ENCODE results near the gene HOXA13.

HOXA13 gene

GRCh38 chr7:27210441-27211083 lies 10.7 kb upstream of the HOXA13 start:
- H3K27me3 Mint-ChIP-seq (ENCODE audit: low read depth), result peaks cover 100% of the 10 kb centered on the region
- no peaks in the 10 kb centered on the region for H3K36me3 Mint-ChIP-seq (ENCODE audit: low read depth)
- peaks cover 4% of the 10 kb centered on the region for H3K9me3 Mint-ChIP-seq
- H3K27ac Mint-ChIP-seq, result peak overlapping the region in 1 of 3 experiments; percentile 27
- peaks cover 5% of the 10 kb centered on the region for H3K4me1 Mint-ChIP-seq
- TF ChIP-seq, protein P1, sequence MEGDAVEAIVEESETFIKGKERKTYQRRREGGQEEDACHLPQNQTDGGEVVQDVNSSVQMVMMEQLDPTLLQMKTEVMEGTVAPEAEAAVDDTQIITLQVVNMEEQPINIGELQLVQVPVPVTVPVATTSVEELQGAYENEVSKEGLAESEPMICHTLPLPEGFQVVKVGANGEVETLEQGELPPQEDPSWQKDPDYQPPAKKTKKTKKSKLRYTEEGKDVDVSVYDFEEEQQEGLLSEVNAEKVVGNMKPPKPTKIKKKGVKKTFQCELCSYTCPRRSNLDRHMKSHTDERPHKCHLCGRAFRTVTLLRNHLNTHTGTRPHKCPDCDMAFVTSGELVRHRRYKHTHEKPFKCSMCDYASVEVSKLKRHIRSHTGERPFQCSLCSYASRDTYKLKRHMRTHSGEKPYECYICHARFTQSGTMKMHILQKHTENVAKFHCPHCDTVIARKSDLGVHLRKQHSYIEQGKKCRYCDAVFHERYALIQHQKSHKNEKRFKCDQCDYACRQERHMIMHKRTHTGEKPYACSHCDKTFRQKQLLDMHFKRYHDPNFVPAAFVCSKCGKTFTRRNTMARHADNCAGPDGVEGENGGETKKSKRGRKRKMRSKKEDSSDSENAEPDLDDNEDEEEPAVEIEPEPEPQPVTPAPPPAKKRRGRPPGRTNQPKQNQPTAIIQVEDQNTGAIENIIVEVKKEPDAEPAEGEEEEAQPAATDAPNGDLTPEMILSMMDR (IDR thresholded peaks at IDR 0.05; ENCODE audit: unreplicated experiment in 3 of 3), result peak; percentile 84 to 87 (median 84)
- peak overlapping the region in 2 of 3 experiments; percentile 56 to 61 for H3K4me3 Mint-ChIP-seq

GRCh38 chr7:27209933-27210440 lies 10.1 kb upstream of the HOXA13 start:
- Mint-ChIP-seq H3K4me3 (peak overlapping the region in 2 of 3 experiments; percentile 56 to 61), H3K27ac (no peak overlapping the region), H3K27me3 (ENCODE audit: low read depth) (peaks cover 100% of the 10 kb centered on the region), H3K4me1 (peaks cover 8% of the 10 kb centered on the region), H3K36me3 (ENCODE audit: low read depth) (no peaks in the 10 kb centered on the region), H3K9me3 (peaks cover 4% of the 10 kb centered on the region)
- TF ChIP-seq, protein P1 (IDR thresholded peaks at IDR 0.05; ENCODE audit: unreplicated experiment in 3 of 3), result no peak

- TF ChIP-seq, protein P1 (IDR thresholded peaks at IDR 0.05; ENCODE audit: unreplicated experiment in 3 of 3), result no peak
- Mint-ChIP-seq H3K9me3 (peaks cover 4% of the 10 kb centered on the region), H3K27me3 (ENCODE audit: low read depth) (peaks cover 100% of the 10 kb centered on the region), H3K4me3 (no peak overlapping the region), H3K4me1 (peaks cover 15% of the 10 kb centered on the region), H3K36me3 (ENCODE audit: low read depth) (no peaks in the 10 kb centered on the region), H3K27ac (no peak overlapping the region)
Observed at GRCh38 chr7:27208998-27209397, 9.1 kb upstream of the HOXA13 start.

DNA sequence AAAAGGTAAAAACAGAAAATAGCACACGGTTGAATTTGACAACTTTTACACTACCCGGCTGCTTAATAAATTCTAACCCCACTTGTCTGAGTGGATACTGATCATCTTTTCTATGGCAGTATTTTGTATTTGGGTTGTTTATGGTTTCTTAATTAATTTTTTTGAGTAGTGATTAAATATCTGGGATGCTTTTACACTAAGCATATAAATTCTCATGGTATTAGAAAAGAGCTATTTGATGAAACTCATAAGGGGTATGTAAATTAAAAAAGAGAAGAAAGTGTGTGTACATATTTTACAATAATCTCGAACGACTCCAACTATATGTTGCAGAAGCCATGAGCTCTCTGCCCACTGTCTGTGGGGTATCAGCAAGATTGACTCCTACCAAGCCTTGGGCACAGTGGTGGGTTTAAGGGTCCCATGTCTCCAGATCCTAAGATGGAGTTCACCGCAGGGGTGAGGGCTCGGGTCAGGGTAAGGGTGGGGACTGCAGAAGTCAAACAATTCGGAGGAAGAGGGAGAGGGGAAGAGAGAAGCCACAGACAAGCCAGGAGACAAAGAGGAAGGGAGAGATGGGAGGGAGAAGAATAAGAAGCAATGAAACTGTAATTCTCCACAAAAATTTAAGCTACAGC lies 7.6 kb upstream of the HOXA13 start:
- Mint-ChIP-seq H3K4me3 (no peak overlapping the region), H3K4me1 (peaks cover 18% of the 10 kb centered on the region), H3K27ac (no peak overlapping the region), H3K9me3 (peaks cover 4% of the 10 kb centered on the region), H3K36me3 (ENCODE audit: low read depth) (no peaks in the 10 kb centered on the region), H3K27me3 (ENCODE audit: low read depth) (peaks cover 100% of the 10 kb centered on the region)
- TF ChIP-seq, protein P1 (IDR thresholded peaks at IDR 0.05; ENCODE audit: unreplicated experiment in 3 of 3), result no peak

DNA sequence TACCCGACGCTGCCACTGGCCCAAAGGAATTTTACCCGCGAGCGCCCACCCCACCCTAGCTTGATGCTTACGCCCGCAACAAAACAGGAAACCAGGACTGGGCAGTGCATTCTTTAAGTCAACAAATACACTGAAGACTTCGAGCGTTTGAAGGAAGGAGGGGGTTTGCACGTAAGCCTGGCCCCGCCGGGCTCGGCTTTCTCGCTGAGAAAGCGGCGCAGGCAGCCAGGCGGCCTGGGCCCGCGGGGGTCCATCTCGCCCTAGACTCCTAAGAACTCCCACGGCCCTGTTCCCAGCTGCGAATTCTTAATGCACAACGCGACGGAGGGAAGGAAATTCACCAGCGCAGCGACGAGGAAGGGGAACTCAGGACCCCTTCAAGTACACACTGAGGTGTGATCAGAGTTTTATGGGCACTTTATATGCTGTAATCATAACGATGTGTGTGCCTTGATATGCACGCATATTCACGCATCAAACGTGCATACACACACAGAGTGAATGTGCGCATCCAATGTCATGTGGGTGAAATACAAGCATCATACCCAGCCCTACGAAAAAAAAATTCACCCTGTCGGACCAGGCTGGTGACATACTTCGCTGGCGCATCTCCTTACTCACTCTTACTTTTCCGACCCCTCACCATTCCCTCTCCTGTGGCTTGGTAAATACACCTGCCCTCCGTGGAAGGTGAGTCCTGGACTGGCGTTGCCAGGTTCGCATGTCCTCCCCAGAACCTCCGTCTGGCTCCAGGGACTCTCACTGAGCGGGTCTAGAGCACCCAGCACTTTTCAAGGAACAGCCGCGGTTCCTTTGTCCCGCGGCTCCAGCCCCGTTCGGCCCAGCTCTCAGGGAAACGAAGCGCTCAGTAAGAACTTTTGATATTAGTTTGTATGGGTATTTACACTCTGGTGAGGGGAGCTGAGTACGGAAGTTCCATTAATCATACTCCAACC lies 5.7 kb upstream of the HOXA13 start:
- peaks cover 100% of the 10 kb centered on the region for H3K27me3 Mint-ChIP-seq (ENCODE audit: low read depth)
- peak overlapping the region in 2 of 3 experiments; percentile 61 to 69 for H3K4me3 Mint-ChIP-seq
- H3K9me3 Mint-ChIP-seq, result peaks cover 4% of the 10 kb centered on the region
- TF ChIP-seq, protein P1 (IDR thresholded peaks at IDR 0.05; ENCODE audit: unreplicated experiment in 3 of 3), result no peak
- H3K4me1 Mint-ChIP-seq, result peaks cover 27% of the 10 kb centered on the region
- H3K36me3 Mint-ChIP-seq (ENCODE audit: low read depth), result no peaks in the 10 kb centered on the region
- H3K27ac Mint-ChIP-seq, result no peak overlapping the region

Measured in nephron (organoid).